ENCODE results near the gene SESTD1. TPM values are rescaled to one million over a fixed set of nuclear protein-coding genes. Genes with fewer than 3 reads are reported as not detected.
A peak's percentile ranks its signal among the peaks of the same experiment; 100 is the strongest.
"Not testable (repeated sequence)": the region's sequence is repeated elsewhere in the genome, so short reads cannot be mapped to it uniquely, and the experiment has no call there.

Gene SESTD1
- total RNA-seq, 1 experiment from 2014 or later = 10.7 TPM

DNA sequence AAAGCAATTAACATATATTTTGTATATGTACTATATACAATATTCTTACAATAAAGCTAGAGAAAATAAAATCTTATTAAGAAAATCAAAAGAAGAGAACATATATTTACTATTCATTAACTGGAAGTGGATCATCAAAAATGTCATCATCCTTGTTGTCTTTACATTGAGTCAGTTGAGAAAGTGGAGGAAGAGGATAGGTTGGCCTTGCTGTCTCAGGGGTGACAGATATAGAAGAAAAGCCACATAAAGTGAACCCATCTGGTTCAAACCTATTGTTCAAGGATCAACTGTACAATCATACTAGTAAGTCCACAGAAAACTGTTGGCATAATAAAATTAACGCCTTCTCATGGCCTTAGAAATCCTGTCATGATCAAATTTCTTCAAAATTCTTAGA lies 26.6 kb downstream of the SESTD1 start:
- DNase-seq (ENCODE audit: low spot score) = no peak

DNA sequence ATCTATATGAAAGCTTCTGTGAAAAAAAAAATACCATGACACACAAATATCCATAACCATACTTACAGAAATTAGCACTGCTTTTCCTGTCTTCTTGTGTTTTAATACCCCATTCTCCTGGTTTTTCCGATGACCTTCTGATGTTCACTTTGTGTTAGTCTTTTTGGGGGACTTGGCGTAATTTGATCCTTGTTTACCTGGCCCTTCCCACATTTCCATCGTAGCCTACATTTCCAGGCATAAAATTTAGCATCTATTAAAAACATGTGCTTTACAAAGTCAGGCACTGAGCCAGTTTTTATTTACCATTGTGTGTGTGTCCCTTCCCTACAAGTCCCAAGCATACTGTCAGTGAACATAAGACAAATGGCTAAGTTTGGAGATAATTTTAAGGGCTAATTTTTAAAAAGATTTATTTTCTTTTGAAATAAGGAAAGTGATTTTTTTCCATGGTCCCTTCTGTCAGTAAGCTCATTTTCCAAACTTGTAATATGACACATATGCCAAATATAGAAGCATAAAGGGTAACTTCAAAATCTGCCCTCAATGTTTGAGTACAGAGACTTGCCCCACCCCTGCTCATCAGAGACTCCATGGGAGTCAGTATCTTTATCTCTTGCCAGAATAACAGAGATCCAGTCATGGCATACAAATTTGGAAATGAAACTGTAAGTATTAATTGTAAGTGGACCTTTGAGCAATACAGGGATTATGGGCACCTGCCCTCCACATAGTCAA lies 27.3 kb downstream of the SESTD1 start:
- no peak for DNase-seq (ENCODE audit: low spot score)

DNA sequence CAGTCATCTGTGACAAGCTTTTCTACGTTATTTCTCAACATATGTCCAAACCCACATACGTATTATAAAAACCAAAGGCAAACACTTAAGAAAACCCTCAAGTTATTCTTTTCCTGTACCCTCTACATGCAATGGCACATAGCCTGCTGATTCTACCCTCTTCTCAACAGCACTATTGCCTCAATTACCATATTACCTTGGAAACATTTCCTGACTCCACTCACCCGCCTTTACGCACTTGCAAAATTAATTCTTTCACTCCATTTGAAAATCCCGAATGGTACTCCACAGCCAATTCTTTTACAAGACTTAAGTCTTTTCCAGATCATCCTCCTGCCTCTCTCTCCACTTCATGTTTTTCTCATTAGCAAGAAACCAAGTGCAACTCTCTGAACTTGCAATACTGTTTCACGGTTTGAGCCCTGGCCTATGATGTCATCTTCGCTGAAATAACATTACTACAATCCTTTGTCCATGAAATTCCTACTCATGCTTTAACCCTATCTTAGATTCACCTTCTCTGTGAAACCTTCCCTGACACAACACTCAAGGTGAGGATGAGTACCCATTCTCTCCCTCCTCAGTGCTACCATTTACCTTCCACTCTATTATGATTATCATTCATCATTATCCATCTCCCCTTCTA lies 29.0 kb downstream of the SESTD1 start:
- no peak for DNase-seq (ENCODE audit: low spot score)

DNA sequence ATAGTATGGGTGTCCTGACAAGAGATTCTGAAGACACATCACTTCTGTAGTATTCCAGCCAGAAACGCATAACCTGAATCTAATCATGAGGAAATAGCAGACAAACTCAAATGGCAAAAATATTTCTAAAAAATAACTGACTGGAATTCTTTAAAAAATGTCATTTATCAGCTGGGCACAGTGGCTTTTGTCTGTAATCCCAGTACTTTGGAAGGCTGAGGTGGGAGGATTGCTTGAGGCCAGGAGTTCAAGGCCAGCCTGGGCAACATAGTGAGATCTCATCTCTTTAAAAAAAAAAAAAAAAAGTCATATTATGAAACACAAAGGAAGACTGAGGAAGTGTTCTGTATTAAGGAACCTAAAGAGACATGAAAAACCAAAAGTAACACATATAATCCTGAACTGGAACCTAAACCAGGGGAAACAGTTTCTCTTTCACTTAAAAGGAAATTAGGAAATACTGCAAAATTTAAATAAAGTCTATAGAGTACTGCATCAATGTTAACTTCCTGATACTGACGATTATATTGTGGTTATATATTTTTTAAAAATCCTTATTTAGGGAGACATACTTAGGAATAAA lies 29.9 kb downstream of the SESTD1 start:
- no peak for DNase-seq (ENCODE audit: low spot score)

DNA sequence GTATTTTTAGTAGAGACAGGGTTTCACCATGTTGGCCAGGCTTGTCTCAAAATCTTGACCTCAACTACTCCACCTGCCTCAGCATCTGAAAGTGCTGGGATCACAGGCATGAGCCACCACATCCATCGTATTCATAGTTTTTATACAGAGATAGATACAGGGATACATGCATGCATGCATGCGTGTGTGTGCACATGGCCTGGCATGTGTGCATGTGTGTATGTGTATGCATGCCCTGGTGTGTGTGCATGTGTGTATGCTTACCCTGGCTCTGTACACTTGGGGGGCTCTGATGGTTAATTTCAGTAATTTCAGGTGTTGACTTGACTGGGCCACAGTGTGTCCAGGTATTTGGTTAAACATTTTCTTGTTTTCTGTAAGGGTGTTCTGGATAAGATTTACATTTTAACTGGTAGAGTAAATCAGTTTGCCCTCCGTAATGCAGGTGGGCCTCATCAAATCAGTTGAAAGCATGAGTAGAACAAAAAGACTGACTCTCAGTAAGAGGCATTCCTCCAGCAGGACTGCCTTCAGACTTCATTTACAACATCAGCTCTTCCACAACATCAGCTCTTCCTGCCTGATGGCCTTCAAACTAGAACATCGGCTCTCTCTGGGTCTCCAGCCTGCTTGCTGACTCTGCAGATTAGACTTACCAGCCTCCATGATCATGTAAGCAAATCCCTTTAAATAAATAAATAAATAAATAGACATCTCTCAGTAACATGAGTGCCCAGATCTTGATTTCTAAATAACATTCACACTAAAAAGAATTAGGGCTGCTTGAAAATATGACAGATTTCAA lies 30.8 kb downstream of the SESTD1 start:
- no peak for DNase-seq (ENCODE audit: low spot score)

DNA sequence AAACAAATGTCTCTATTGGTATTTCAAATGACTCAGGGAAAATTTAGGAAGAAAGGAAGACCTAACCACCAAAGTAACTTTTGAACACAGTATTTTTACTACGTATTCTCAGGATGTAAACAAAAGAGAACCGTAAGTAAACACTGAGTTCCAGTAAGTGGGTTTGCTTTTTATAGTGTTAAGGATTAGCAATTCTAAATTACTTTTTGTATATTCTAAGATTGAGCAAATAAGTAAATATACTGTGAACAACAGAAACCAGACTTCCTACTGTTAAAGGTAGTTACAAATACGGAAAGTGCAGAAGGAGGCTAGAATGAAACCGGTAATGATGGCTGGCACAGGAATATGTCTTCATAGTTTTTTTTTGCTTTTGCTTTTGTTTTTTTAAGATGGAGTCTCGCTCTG lies 31.5 kb downstream of the SESTD1 start:
- peak; percentile 64 for DNase-seq (ENCODE audit: low spot score)

DNA sequence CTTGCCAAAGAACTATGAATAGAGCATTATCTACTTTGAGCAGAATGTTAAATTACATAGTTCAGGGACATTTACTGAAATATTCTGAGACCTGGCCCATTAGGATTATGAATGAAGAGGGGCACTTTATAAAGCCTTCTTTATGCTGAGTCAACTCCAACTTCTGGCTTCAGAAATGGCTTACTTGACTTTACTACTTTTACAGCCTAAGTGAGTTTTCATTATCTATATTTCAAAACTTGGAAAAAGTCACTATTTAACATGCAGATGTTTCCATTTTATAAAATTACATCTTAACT lies 37.7 kb downstream of the SESTD1 start:
- DNase-seq (ENCODE audit: low spot score) = no peak

DNA sequence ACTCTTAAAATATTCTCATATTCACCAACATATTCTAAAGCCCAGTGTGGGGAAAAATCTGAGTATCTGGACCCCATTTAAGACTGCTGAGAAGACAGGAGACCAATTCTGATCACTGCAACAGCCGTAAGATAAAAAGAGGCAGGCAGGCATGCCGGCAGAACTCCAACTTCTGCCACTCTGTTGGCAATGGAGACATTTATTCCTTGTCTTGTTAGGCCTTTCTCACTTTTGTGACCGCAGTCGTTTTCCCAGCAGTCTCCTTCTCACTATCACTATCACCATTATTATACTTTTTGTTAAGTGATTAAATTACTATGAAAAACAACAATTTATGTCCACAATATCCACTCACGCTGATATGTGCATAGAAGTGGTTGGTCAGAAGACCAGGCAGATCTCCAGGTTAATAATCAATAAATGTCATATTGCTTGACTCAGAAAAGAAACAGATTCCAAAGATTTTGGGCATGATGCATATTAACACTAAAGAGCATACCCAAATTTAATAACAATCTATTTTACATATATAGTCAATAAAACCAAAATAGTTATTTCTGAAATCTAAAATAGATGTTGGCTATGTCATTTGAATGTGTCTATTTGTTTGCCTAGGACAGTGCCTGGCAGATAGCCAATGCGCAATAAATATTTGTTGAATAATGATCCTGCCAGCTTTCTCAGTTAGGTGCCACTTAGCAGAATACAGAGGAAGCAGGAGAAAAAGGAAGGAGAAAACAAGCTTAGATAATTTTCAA lies 38.2 kb downstream of the SESTD1 start:
- no peak for DNase-seq (ENCODE audit: low spot score)

DNA sequence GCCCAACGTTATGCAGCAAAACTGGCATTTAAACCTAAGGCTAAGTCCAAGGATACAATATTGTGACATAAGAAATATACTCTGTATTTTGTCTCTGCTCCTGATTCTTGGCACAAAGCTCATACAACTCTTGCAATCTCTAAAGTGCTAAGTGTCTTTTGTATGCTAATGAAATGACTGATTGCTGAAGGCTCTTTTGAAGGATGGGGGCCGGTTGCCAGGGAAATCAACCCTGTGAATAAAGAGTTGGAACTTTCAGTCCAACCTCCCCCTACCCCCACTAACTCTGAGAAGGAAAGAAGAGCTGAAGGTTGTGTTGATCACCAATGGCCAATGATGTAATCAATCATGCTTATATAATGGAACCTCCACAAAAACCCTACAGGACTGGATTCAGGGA lies 40.3 kb downstream of the SESTD1 start:
- no peak for DNase-seq (ENCODE audit: low spot score)

DNA sequence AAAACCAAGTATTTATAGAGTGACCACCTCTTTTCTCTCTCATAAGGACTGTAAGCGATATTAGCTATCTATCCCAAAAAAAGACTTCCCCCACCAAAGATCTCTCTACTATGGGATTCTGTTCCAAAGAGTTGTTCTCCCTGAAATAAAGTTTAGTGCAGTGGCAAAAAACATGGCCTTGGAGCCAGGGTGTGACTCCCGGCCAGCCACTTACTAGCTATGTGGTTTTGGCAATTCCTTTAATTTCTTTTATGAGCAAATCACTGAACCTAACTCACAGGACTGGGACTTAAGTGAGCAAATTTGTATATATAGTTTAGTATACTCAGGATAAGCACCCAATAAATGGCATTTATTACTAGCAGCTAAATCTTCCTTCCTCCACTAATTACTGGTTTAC lies 42.6 kb downstream of the SESTD1 start:
- no peak for DNase-seq (ENCODE audit: low spot score)

DNA sequence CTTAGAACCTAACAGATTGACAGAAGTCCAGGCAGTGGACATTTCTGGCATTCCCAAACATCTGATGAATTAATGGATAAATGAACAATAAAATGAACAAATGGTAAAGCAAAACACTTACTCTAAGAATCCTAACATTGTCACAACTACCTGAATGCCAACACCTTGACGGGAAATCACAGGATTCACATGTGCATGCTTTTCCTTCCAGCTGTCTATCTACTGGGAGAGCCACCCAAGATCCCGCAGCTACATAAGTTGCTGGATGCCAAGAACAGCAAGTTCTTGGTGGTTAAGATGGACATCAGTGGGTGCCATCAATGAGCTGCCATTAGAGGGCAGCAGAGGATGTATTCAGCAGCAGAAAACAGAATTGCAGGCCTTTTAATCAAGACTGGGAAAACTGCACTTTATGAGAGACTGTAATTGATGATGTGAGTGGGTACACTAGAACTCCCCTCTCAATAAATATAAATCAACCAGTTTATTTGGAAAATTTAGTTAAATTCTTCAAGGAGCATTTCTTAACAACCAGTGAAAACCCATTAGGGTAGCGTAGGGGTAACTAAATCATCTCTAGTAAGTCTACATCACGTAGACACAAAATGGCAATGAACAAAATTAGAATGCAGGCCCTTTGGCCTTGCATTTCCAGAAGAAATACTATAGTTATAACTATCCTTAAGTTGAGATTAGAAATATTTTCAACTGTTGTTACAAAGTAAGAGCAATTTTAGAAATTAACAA lies 45.6 kb downstream of the SESTD1 start:
- peak; percentile 69 for DNase-seq (ENCODE audit: low spot score)

DNA sequence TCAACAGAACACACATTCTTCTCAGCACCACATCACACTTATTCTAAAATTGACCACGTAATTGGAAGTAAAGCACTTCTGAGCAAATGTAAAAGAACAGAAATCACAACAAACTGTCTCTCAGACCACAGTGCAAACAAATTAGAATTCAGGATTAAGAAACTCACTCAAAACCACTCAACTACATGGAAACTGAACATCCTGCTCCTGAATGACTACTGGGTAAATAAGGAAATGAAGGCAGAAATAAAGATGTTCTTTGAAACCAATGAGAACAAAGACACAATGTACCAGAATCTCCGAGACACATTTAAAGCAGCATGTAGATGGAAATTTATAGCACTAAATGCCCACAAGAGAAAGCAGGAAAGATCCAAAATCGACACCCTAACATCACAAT lies 50.0 kb downstream of the SESTD1 start:
- not testable (repeated sequence) for DNase-seq (ENCODE audit: low spot score)

DNA sequence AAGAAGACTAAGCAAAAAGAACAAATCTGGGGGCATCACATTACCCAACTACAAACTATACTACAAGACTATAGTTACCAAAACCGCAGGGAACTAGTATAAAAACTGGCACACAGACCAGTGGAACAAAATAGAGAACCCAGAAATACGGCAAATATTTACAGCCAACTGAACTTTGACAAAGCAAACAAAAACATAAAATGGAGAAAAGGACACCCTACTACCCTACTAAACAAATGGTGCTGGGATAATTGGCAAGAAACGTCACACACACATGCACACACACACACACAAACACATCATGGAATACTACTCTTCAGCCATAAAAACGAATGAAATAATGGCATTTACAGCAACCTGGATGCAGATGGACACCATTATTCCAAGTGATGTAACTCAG lies 53.3 kb downstream of the SESTD1 start:
- DNase-seq (ENCODE audit: low spot score) = no peak

DNA sequence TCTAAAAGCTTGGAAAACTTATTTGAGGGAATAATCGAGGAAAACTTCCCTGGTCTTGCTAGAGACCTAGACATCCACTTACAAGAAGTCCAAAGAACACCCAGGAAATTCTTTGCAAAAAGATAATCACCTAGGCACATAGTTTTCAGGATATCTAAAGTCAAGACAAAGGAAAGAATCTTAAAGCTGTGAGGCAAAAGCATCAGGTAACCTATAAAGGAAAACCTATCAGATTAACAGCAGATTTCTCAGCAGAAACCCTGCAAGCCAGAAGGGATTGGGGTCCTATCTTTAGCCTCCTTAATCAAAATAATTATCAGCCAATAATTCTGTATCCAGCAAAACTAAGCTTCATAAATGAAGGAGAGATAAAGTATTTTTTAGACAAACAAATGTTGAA lies 56.4 kb downstream of the SESTD1 start:
- DNase-seq (ENCODE audit: low spot score) = not testable (repeated sequence)

DNA sequence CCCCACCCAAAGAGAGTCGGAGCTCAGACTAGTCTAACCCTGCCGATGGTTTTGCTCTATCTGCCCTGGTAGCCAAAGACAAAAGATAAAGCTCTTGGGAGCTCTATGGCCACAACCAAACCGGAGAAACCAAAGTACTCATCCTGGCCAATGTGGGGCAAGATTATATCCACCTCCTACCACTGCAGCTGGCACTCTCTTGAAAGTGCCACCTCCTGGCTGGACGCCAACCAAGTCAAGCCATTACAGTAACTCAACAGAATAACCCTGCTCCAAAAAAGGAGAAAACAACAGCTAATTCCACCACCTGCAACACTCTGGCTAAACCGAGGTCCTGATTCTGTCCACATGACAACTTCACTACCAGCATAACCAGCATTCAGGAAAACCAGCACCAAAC lies 57.6 kb downstream of the SESTD1 start:
- DNase-seq (ENCODE audit: low spot score) = no peak

DNA sequence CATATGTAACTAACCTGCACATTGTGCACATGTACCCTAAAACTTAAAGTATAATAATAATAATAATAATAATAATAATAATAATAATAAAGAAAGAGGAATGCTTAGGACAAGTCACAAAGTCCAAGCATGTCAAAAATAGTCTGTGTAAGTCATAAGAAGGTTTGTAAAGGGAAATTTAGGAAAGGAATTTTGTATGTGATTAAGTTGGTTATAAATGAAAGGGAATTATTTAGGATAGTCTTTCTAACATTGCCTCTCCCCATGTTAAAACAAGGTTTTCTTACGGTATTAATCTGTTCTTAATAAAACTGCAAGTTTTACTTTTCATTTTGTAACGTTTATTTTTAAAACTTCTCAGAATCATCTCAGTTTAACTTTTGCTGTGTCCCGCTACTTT lies 62.8 kb downstream of the SESTD1 start:
- DNase-seq (ENCODE audit: low spot score) = no peak

DNA sequence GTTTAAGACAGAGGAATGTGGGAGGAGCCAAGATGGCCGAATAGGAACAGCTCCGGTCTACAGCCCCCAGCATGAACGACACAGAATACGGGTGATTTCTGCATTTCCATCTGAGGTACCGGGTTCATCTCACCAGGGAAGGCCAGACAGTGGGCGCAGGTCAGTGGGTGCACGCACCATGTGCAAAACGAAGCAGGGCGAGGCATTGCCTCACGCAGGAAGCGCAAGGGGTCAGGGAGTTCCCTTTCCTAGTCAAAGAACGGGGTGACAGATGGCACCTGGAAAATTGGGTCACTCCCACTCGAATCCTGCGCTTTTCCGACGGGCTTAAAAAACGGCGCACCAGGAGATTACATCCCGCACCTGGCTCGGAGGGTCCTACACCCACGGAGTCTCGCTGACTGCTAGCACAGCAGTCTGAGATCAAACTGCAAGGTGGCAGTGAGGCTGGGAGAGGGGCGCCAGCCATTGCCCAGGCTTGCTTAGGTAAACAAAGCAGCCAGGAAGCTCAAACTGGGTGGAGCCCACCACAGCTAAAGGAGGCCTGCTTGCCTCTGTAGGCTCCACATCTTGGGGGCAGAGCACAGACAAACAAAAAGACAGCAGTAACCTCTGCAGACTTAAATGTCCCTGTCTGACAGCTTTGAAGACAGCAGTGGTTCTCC lies 68.6 kb downstream of the SESTD1 start:
- DNase-seq (ENCODE audit: low spot score) = not testable (repeated sequence)

DNA sequence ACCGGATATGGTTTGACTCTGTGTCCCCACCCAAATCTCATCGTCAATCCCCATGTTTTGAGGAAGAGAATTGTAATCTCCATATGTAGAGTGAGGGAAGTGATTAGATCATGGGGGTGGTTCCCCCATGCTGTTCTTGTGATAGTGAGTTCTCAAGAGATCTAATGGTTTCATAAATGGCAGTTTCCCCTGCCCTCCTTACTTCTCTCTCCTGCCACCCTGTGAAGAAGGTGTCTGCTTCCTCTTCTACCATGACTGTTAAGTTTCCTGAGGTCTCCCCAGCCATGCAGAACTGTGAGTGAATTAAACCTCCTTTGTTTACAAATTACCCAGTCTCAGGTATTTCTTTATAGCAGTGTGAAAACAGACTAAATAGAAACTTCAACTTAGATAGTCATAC lies 69.5 kb downstream of the SESTD1 start:
- no peak for DNase-seq (ENCODE audit: low spot score)

DNA sequence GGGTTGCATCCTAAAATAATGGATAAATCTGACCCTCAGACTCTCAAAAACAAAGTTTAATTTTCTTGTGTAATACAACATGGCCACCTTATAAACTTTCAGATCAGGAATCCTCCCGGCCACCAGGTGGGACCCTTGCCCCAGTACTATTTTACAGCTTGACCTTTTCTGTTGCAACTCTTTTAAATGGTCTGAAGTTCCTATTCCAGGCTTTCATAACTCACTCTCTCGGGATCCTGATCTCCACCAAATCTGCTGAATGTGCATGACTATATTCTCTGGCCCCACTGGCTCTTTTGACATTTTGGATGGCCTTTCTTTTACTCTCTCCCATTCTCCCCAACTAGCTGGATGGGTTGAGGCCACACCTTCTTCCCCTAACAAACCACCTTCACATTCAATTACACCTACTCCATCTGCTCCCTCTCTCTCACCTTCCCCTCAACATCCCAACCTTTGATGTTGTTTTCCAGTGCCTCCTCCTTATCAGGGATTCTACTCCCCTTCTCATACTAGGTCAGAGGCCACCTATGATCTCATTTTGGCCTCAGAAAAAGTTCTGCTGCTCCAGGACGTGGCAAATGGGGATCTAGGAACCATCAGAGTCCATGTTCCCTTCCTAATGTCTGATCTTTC lies 70.8 kb downstream of the SESTD1 start:
- DNase-seq (ENCODE audit: low spot score) = no peak

DNA sequence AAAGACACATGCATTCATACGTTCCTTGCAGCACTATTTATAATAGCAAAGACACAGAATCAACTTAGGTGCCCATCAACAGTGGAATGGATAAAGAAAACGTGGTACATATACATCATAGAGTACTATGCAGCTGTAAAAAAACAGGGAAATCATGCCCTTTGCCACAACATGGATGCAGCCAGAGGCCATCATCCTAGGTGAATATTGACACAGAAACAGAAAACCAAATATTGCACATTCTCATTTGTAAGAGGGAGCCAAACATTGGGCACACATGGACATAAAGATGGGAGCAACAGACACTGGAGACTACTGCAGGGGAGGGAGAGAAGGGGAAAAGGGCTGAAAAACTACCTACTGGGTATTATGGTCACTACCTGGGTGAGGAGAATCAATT lies 73.5 kb downstream of the SESTD1 start:
- DNase-seq (ENCODE audit: low spot score) = no peak

All from H4 (cell line).